Measurements from ENCODE around the gene SHROOM3. TPM values are rescaled to one million over a fixed set of nuclear protein-coding genes. Genes with fewer than 3 reads are reported as not detected.

Gene SHROOM3
- total RNA-seq, 1 donor from 2014 or later: 15.2 TPM

DNA sequence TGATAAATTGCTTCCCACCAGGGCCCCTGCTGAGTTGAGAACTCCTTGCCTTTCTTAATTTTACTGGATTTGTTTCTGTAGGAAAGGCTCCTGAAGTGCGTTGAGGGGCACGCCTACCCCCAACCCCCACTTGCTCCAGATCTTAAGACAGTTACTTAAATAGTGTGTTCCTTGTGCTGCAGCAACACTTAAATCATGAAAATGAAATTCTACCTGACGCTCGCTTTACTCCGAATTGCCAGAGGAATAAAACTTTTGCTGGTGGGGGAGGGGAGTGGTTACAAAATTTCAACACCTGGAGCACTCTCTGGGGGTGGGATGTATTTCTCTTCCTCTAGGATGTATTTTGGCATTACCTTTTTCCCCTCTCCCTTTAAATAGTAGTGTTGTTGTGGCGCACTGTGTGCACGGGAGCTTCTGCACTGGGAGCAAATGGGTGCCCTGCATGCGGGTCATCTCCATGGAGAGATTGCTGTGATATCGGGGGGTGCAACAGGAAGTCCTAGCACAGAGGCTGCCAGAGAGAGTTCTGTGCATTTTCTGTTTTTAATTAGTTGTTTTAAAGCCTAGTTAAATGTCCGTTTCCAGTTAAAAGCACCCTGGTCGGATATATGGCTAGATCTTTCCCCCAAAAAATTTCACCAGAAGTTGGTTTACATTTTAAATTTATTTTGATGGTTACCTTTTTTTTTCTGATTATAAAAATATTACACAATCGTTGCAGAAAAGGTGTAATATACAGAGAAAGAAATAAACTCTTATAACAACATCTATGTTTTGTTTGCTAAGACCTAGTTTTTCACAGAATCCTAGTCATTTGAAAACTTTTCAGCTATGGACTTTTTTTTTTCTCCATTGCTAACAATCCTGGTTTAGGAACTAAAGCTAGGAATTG, 255.2 kb downstream of the SHROOM3 start:
- DNase-seq (ENCODE audit: missing footprints) (no peak), ATAC-seq (no peak)
- intact Hi-C loops (cut with DNase I): loop anchor here (5.0 kb wide), 1 partner anchor 67 kb away; no protein-coding TSS in a partner anchor

DNA sequence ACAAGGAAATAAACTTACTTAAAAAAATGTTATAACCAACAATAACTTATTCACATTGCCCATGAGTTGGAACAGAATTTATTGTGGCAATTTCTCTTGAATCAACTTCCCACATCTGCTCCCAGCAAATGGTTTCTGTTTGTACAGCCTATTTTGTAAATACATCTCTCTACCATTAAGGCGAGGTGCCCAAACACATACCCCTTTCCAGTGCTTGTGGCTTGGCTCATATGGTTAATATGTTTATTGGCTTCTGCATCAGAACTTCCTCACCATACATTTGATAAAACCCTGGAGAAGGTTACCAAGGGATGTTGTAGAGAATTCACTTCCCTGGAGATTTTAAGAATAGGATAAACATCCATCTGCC, 255.9 kb downstream of the SHROOM3 start:
- DNase-seq (ENCODE audit: missing footprints): no peak
- intact Hi-C loops (cut with DNase I): loop anchor here (5.0 kb wide), 1 partner anchor 66 kb away; no protein-coding TSS in a partner anchor
- no peak for ATAC-seq

DNA sequence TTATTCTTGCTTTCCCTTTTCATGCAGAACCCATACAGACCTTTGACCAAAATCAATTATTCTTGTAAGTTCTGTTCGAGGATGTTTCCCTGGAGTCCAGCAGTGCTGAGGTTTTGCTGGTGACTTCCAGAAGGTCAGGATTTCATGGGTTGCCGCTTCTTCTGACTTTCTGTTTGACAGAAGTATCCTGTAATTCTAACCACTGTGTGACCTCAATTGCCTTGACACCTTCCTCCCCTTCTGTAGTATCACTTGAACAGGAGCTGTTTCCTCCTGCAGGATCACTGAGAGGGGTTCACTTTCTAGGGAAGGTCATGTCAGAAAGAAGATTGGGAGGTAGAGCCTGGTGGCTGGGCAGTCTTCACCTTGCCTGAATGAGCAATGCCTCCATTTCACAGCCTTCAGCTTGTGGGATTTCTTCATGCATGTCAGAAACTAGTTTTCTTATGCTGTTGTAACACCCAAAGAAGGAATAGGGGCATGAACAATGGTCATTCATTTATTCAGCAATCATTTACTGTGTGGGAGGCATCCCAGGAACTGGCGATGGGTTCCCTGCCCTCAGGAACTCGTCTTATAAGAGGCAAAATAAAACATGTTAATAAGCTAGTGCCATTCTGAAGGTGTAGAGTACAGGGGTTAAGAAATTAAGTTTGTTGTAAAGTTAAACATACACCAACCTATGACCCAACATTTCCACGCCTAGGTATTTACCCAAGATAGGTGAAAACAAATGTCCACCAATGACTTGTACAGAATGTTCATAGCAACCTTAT, 257.0 kb downstream of the SHROOM3 start:
- ATAC-seq: no peak
- intact Hi-C loops (cut with DNase I): loop anchor here (5.0 kb wide), 1 partner anchor 65 kb away; no protein-coding TSS in a partner anchor
- no peak for DNase-seq (ENCODE audit: missing footprints)

DNA sequence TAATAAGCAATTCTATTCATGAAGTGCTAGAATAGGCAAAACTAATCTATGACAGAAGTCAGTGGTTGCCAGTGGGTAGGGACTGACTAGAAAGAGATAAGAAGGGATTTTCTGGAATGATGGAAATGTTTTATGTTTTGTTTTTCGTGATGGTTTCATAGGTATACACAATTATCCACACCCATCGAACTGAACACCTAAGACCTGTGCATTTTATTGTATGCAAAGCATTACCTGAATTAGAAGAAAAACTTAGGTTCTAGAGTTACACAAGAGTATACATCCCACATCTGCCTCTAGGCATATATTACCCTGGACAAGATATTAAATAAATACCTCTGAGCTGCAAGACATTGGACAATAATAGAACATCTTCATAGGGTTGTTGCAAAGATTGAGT, 257.7 kb downstream of the SHROOM3 start:
- DNase-seq (ENCODE audit: missing footprints) (no peak), ATAC-seq (no peak)
- intact Hi-C loops (cut with DNase I): loop anchor here (5.0 kb wide), 1 partner anchor 65 kb away; no protein-coding TSS in a partner anchor

DNA sequence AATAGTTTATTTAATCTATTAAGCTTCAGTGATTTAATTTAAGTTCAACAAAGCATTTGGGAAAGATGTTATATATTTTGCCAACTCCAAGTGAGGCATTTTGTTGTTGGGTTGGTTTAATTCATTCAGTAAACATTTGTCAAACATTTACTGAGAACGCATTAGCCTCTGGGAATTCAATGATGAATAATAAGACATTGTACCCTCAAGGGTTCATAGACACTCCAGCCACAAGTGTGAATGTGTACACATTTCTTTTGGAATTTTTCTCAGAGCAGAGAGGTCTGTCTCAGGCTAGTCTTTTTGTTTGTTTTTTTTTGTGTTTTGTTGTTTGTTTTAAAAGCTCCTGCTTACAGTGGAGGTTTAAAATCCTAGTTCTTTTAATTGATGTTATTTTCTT, 259.0 kb downstream of the SHROOM3 start:
- no peak for DNase-seq (ENCODE audit: missing footprints)
- intact Hi-C loops (cut with DNase I): loop anchor here (2.0 to 5.0 kb wide), 2 partner anchors 15 to 63 kb away; no protein-coding TSS in a partner anchor
- ATAC-seq: no peak

DNA sequence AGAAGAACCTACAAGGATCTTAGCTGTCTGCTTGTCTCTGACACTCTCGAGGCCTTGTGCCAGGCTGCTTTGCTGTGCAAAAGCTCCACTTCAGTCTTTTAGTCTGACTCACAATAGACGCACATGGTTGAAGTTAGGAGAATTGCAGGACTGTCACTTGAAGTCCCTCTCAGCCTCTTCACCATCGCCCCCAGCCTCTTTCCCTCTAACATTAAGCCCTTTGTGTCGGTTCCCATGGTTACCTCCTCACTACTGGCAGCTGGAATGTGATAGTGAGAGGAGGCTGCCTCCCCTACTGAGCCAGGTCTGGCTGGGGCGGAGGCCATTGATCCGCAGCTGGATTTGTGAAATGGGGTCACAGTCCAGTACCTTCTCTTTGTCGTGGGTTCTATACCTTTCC, 261.1 kb downstream of the SHROOM3 start:
- intact Hi-C loops (cut with DNase I): no loop called here
- ATAC-seq (no peak), DNase-seq (ENCODE audit: missing footprints) (no peak)

DNA sequence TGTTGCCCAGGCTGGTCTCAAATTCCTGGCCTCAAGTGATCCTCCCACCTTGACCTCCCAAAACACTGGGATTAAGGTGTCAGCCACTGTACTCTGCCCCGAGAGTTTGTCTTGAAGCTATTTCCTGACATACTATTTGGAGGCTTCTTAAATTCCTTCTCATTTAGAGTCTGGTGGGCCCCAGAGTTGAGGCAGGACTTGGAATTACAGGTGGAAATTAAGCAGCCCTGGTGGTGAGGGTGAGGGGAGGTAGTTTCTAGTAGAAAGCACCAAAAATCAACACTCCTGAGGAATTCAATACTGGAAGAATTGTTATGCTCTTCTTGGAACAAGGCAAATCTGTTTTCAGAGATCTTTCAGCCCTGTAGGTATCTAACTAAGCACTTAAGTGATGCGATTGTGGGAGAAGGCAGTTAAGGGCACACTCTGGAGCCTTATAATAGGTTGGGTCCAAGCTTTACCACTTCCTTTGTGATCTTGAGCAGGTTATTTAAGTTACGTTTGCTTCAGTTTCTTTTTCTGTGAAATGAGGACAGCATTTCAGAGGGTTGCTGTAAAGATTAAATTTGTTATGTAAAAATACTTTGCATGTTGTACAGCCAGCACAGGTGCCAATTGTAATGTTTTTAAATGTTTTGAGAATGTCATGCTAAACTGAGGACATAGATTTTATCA, 262.2 kb downstream of the SHROOM3 start:
- intact Hi-C loops (cut with DNase I): no loop called here
- ATAC-seq (no peak), DNase-seq (ENCODE audit: missing footprints) (no peak)

DNA sequence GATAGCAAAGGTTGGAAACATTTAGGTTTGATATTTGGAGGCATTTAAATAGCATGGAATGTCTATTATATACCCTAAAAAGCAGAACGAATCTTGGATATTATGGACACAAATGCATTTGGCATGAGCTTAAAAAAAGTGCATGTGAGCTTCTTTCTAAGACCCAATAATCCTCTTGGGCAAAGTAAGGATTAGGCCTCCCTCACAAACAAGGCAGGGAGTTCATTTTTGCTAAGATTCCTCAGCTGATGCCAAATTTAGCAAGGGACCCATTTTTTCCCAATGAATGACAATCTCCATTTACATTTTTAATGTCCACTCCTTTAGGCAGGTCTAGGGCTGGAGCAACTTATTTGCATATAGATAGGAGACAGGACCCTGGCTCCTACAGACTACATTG, 263.1 kb downstream of the SHROOM3 start:
- no peak for DNase-seq (ENCODE audit: missing footprints)
- ATAC-seq: no peak
- intact Hi-C loops (cut with DNase I): no loop called here

DNA sequence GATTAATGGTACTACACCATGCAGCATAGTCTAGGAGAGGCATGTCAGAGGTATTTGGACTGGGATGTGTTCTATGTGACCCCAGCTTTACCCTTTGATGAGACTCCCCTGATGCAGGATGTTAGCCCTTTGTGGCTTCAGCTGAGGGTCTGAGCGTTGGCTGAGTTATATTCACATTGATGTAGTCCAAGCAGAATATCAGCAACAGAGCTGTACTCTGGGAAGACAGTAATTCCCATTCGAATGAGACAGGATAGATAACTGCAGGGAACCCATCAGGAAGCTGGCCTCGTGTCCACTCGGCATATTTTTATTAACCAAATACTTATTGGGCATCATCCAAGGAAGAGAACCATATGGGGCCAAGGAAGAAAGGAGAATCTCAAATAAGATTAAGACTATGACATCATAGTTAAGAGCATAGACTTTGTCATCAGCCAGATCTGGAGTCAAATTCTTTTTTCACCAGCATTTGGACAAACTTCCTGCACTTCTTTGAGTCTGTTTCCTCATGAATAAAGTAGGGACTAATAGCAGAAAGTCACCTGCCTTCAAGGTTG, 264.8 kb downstream of the SHROOM3 start:
- no peak for ATAC-seq
- DNase-seq (ENCODE audit: missing footprints): no peak
- intact Hi-C loops (cut with DNase I): no loop called here

DNA sequence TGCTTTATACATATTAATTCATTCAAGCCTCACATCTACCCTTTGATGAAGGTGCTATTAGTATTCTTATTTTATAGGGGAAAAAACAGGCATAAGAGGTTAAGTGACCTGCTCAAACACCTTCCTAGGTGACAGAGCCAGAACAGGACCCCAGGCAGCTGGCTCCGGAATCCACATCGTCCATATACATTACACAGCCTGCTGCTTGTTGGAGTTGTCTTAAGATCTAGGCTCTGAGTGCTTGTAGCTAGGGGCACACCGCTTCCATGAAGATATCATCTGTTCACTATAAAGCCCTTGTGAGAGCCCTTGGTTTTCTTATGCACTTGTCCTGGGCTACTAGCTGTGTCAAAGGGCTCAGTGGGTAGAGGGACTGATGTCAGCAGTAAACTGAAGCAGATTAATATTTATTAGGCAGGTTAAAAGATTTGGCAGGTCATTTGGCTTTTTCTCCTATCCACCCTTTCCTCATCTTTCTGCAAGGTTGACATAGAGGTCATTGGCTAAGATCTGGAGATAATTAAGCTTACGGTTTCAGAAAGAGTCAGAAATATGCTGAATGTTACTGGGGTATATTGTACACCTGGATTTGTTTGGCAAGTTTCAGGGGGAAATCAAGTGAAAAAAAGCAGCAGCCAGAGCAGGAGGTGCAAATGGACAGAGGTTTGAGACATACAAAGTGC, 267.6 kb downstream of the SHROOM3 start:
- no peak for DNase-seq (ENCODE audit: missing footprints)
- intact Hi-C loops (cut with DNase I): no loop called here
- no peak for ATAC-seq

DNA sequence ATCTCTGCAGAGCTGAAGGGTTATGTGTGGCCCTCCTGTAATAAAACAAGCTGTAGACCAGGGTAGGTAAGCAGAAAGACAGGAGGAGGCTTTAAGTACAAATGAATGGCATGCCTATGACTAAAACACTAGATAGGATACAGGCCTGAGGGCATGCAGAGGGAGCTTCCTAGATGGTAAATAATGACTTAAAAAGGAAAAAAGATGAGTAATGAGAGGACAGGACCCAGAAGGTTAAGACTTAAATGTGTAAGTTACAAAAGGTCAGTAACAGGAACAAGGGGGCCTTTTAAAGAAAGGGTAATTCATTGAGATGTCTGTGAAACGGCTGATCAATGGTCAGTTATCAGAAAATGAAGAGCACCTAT, 268.1 kb downstream of the SHROOM3 start:
- intact Hi-C loops (cut with DNase I): no loop called here
- no peak for DNase-seq (ENCODE audit: missing footprints)
- no peak for ATAC-seq

DNA sequence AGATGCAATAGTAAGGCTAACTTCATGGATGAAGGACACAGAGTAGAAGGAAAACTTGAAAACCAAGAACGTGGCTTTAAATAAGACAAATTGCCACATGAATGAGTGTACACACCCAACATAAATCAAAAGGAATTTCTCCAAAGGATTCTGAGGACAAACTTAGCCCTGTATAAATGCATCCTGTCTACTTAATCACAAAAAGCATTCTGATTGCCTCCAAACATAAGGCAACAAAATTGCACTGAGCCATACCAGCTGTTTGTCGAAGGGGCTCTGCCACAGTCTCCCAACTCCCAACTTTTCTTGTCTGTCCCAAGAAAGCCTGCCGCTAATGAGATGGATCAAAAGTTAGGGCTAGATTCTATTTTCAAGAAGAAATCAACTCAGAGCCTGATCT, 268.6 kb downstream of the SHROOM3 start:
- intact Hi-C loops (cut with DNase I): no loop called here
- ATAC-seq (peak; percentile 34), DNase-seq (ENCODE audit: missing footprints) (no peak)

DNA sequence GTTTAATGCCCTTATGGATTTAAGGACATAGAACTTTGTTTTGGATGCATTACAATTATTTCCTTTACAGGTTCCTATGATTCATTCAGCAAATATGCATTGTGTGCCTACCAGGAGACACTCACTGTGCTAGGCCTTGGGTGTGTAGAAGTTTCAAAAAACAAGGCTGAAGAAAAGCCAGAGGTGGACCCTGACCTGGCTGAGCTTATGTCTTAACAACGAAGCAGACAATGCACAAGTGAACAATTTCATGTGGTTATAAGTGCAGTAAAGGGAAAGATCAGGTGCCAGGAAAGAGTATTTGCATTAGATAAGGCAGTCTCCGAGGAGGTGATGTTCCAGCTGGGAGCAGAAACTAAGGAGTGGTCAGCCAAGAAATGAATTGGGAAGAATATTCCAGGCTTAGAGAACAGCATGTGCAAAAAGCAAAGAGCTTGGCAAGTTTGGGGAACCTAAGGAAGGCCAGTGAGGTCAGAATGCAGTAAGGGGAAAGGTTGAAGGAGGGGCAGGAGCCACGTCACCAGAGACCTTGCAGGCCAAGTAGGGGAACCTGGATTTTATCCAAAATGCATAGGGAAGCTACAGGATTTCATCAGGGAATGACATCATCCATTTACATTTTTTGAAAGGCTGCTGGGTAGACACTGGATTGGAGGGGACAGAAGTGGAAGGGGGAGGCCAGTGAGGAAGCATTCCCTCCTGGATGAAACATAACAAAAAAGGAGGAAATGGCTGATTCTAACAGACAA, 269.3 kb downstream of the SHROOM3 start:
- intact Hi-C loops (cut with DNase I): no loop called here
- no peak for DNase-seq (ENCODE audit: missing footprints)
- peak; percentile 76 for ATAC-seq

DNA sequence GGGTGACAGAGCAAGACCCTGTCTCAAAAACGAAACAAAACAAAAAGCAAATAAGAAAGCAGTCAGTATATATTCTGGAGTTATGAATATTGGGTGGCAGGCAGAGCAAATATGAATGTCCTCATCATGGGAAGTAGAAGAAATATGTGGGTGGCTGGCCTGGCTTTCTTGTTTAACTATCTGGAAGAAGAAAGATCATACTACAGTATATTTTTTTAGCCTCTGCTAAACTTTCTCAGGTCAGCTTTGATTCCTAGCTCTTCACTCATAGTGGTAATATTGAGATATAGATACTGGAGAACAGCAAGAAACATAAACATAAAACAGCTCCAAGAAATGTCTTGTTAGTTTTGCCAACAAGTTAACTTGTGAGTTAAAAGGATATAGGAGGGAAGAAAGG, 270.4 kb downstream of the SHROOM3 start:
- DNase-seq (ENCODE audit: missing footprints) (no peak), ATAC-seq (no peak)
- intact Hi-C loops (cut with DNase I): no loop called here

DNA sequence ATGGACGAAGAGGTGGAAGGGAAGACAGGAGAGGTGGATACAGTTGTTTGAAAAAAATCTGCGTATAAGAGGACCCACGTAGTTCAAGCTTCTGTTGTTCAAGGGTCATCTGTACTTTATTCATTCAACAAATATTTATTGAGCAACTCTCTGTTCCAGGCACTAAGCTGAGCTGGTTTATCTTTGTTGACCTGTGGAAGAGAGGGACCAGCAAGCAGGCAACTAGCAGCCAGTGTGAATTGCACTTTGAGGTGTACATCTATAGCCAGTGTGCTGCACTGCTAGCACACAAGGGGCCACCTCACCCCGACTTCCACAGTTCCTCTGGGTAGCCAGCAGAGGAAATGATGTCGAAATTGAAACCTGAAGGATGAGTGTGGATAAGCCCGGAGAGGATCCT, 271.6 kb downstream of the SHROOM3 start:
- no peak for DNase-seq (ENCODE audit: missing footprints)
- intact Hi-C loops (cut with DNase I): no loop called here
- no peak for ATAC-seq

DNA sequence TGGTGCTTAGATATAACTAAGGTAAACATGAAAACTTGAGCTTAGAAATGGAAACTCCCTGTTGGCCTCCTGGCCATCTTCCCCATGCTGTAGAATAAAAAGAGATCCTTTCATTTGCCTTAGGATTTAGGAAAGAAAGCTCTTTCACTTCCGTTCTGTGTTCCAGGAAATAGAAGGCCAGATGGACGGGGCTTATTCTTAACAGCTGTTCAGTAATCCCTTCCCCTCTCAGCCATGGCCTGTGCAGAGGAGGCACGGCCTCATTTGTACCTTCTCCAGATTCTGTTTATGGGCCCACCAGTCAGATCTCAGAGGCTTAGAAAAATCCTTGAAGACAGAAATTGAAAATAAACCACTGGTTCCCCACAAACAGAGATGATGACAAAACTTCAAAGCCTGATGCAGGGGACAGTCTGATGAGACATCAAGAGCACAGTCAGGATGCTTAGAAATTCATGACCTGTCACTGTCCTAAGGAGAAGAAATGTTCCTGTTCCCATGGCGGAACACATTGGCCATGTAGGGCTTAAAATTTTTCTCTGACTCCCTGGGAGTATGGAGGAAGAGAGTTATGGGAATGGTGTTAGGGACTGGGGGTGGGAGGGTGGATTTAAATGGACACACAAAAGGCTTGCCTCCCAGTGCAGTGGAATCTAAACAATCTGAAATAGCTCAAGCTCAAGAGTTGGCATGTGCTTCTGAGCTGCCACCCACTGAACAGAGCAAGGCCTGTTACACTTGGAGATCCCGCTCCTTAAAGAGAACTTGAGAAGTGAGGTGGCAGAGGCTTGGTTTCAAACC, 274.1 kb downstream of the SHROOM3 start:
- ATAC-seq (no peak), DNase-seq (ENCODE audit: missing footprints) (no peak)
- intact Hi-C loops (cut with DNase I): loop anchor here (2.0 kb wide), 1 partner anchor 14 kb away; no protein-coding TSS in a partner anchor

DNA sequence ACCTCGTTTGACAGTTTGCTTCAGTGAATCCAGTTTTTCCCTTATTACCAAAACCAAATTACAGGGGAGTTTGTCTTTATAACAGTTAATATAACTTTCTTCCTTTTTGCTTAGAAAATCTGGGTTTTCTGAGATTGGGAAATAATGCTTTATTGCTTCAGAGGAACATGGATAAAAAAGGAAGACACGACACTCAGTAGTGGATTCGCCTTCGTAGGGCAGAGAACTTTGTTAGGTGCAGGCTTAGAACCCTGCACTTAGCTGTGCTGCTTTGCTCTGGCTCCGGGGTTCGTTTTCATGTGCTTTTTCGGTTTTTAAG, 274.7 kb downstream of the SHROOM3 start:
- intact Hi-C loops (cut with DNase I): loop anchor here (2.0 kb wide), 1 partner anchor 15 kb away; no protein-coding TSS in a partner anchor
- DNase-seq (ENCODE audit: missing footprints) (no peak), ATAC-seq (no peak)
